PC-9 (cell line): ENCODE data around the gene LCA5. TPM values are rescaled to one million over a fixed set of nuclear protein-coding genes. Genes with fewer than 3 reads are reported as not detected.

Source experiments
- BruUV-seq: library from RNA; stranded (reverse); fragments of 400-500 nt; replicated peaks from 2 replicates; lab custom pipeline; 2021; lab: Mats Ljungman, UMichigan
- CTCF ChIA-PET: fragments of 300-600 bp; sonication (Branson Sonifier 250); formaldehyde crosslinking; loops from one replicate; lab custom pipeline; 2022; ENCODE audit warnings: antibody characterized with exemption; lab: Charles Lee
- POLR2A ChIA-PET: fragments of 300-600 bp; sonication (Branson Sonifier 250); formaldehyde crosslinking; loops from one replicate; lab custom pipeline; 2022; ENCODE audit warnings: antibody characterized with exemption; ENCODE audit not compliant: unreplicated experiment; lab: Charles Lee
- DNase-seq, 2 experiments: peaks; one replicate each; pipeline versions ENCODE4 v3.0.0 to v3.0.0-alpha.2; 2015 to 2022; ENCODE audit warnings: mixed read lengths in 1 of 2
- H2AFZ ChIP-seq: fragments of 200-600 bp; sonication (generic); 2 replicates; pipeline ENCODE4 v1.8.1; 2017; ENCODE audit warnings: antibody characterized with exemption
- H3F3A ChIP-seq: fragments of 200-600 bp; sonication (generic); 2 replicates; pipeline ENCODE4 v1.8.1; 2017; ENCODE audit warnings: antibody characterized with exemption, mild to moderate bottlenecking, low read depth; ENCODE audit not compliant: insufficient read depth
- H3K27ac ChIP-seq: fragments of 200-600 bp; sonication (generic); 2 replicates; pipeline ENCODE4 v1.6.1; 2016; ENCODE audit warnings: mixed run types
- H3K27me3 ChIP-seq: fragments of 200-600 bp; sonication (generic); 2 replicates; pipeline ENCODE4 v1.6.1; 2016; ENCODE audit warnings: low read depth, mixed run types; ENCODE audit not compliant: insufficient read depth
- H3K36me3 ChIP-seq: fragments of 200-600 bp; sonication (generic); 2 replicates; pipeline ENCODE4 v1.6.1; 2016; ENCODE audit warnings: low read depth, mixed run types
- H3K4me1 ChIP-seq: fragments of 200-600 bp; sonication (generic); replicated peaks from 2 replicates; pipeline ENCODE4 v1.6.1; 2016; ENCODE audit warnings: mixed run types; ENCODE audit not compliant: insufficient read depth
- H3K4me2 ChIP-seq: fragments of 200-600 bp; sonication (generic); 2 replicates; pipeline ENCODE4 v1.6.1; 2017; ENCODE audit warnings: mixed run types
- H3K4me3 ChIP-seq: fragments of 200-600 bp; sonication (generic); 2 replicates; pipeline ENCODE4 v1.6.1; 2016; ENCODE audit warnings: mixed run types
- H3K79me2 ChIP-seq: fragments of 200-600 bp; sonication (generic); 2 replicates; pipeline ENCODE4 v1.6.1; 2017; ENCODE audit warnings: low read depth, mixed run types
- H3K9me2 ChIP-seq: fragments of 200-600 bp; sonication (generic); 2 replicates; pipeline ENCODE4 v1.8.1; 2017; ENCODE audit warnings: mild to moderate bottlenecking; ENCODE audit not compliant: insufficient read depth
- H3K9me3 ChIP-seq: fragments of 200-600 bp; sonication (generic); 2 replicates; pipeline ENCODE4 v1.8.1; 2016; ENCODE audit warnings: low read depth; ENCODE audit not compliant: insufficient read depth
- H4K20me1 ChIP-seq: fragments of 200-600 bp; sonication (generic); 2 replicates; pipeline ENCODE4 v1.8.1; 2017; ENCODE audit not compliant: insufficient read depth
- EZH2 ChIP-seq: fragments of 200-600 bp; sonication (generic); IDR thresholded peaks from 2 replicates; pipeline ENCODE4 v1.8.0; 2017; ENCODE audit warnings: antibody characterized with exemption, low read depth
- intact Hi-C: fragments of 100-400 bp; cut with micrococcal nuclease; formaldehyde crosslinking; loops from one replicate; pipeline ENCODE4 v1.10.0; 2022; ENCODE audit not compliant: unreplicated experiment
- total RNA-seq: library from RNA; stranded (reverse); gene quantifications from 2 replicates; pipeline ENCODE4 v1.2.3, GENCODE V29; 2021
- TF ChIP-seq, protein P1 (sequence below): fragments of 200-600 bp; sonication (generic); conservative IDR thresholded peaks from 2 replicates; pipeline ENCODE4 v1.6.1; 2017; ENCODE audit warnings: mixed run types, antibody characterized with exemption, mild to moderate bottlenecking, moderate library complexity

The LCA5 gene
- total RNA-seq, 1 experiment from 2014 or later = 5.4 TPM

DNA sequence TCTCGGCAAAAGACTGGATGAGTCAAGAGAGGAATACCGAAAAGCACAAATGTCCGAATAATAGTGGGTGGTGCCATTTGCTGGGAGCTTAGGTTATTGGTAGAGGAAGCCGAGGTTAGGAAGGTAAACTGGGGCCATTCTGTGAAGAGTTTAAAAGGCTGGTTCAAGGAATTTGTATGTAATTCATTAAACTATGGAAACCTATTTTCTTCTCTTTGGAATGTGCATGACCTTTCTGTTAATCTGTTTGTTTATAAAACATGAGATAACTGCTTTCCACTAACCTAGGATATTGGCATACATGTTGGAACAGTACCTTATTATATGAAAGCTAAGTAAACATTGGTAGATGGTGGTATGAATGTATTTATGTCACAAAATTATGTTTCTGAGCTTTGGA is 71.8 kb downstream of the LCA5 start:
- Histone ChIP-seq H3K4me2 (no peak overlapping the region), H4K20me1 (no peaks in the 10 kb centered on the region), H3K27me3 (no peaks in the 10 kb centered on the region), H3K9me3 (no peaks in the 10 kb centered on the region; the same call in 1 of the 2 replicates), H3F3A (0 out of 2 replicates have a peak, but pooled peaks cover 8% of the 10 kb centered on the region), H2AFZ (no peak overlapping the region), H3K36me3 (no peaks in the 10 kb centered on the region), H3K4me1 (peaks cover 18% of the 10 kb centered on the region), H3K27ac (no peak overlapping the region), H3K9me2 (no peaks in the 10 kb centered on the region), H3K4me3 (no peak overlapping the region), H3K79me2 (no peaks in the 10 kb centered on the region)
- no peak for DNase-seq
- TF ChIP-seq, protein P1, sequence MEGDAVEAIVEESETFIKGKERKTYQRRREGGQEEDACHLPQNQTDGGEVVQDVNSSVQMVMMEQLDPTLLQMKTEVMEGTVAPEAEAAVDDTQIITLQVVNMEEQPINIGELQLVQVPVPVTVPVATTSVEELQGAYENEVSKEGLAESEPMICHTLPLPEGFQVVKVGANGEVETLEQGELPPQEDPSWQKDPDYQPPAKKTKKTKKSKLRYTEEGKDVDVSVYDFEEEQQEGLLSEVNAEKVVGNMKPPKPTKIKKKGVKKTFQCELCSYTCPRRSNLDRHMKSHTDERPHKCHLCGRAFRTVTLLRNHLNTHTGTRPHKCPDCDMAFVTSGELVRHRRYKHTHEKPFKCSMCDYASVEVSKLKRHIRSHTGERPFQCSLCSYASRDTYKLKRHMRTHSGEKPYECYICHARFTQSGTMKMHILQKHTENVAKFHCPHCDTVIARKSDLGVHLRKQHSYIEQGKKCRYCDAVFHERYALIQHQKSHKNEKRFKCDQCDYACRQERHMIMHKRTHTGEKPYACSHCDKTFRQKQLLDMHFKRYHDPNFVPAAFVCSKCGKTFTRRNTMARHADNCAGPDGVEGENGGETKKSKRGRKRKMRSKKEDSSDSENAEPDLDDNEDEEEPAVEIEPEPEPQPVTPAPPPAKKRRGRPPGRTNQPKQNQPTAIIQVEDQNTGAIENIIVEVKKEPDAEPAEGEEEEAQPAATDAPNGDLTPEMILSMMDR = no peak
- TF ChIP-seq EZH2 = no peak
- intact Hi-C loops = loop anchor here (5.0 kb wide), 2 partner anchors 72 to 247 kb away; partner anchors contain the start of gene LCA5
- POLR2A ChIA-PET = no interaction called here
- CTCF ChIA-PET = no interaction called here
- no TSS peak for BruUV-seq

DNA sequence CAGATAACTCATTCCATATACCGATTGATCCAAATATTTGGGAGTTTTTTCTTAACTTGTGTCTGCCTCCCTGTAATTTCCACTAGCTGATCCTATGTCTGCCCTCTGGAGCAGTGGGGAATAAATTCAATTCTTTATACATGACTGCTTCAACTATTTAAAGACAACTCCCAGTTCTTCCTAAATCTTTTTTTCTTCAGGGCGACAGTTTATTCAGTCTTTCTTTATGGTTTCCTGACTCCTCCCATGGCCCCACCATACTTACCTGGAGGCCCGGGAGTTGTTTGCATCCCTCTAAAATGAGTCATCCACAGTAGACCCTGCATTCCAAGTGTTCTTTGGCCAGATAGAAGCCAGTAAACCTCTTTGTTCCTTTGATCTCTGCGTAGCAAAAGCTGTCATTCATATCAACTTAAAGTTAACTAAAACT is 73.6 kb downstream of the LCA5 start:
- BruUV-seq = no TSS peak
- Histone ChIP-seq H3K79me2 (no peaks in the 10 kb centered on the region), H3K36me3 (no peaks in the 10 kb centered on the region), H3K27me3 (no peaks in the 10 kb centered on the region), H3K4me3 (no peak overlapping the region), H3K4me2 (peak overlapping the region; percentile 40; the same call in 1 of the 2 replicates), H2AFZ (no peak overlapping the region), H3K4me1 (peaks cover 18% of the 10 kb centered on the region), H3F3A (0 out of 2 replicates have a peak, but pooled peaks cover 8% of the 10 kb centered on the region), H3K9me2 (no peaks in the 10 kb centered on the region), H4K20me1 (no peaks in the 10 kb centered on the region), H3K9me3 (no peaks in the 10 kb centered on the region; the same call in 1 of the 2 replicates), H3K27ac (peak overlapping the region; percentile 31; the same call in 1 of the 2 replicates)
- DNase-seq = peak; percentile 74 to 79
- ChIA-PET POLR2A (interaction anchor here (0.6 kb wide), 2 partner anchors 81 to 388 kb away, joined by 9 to 12 read pairs; no protein-coding TSS in a partner anchor), CTCF (interaction anchor here (0.9 kb wide), 1 partner anchor 10 kb away, joined by 3 read pairs; no protein-coding TSS in a partner anchor)
- TF ChIP-seq, protein P1 = no peak
- no peak for TF ChIP-seq EZH2
- intact Hi-C loops = loop anchor here (1.0 to 5.0 kb wide), 2 partner anchors 161 to 230 kb away; no protein-coding TSS in a partner anchor

- Histone ChIP-seq H3K4me3 (no peak overlapping the region), H3K4me1 (peaks cover 18% of the 10 kb centered on the region), H4K20me1 (no peaks in the 10 kb centered on the region), H3K79me2 (no peaks in the 10 kb centered on the region), H3K4me2 (no peak overlapping the region), H3F3A (0 out of 2 replicates have a peak, but pooled peaks cover 8% of the 10 kb centered on the region), H3K27ac (no peak overlapping the region), H3K36me3 (no peaks in the 10 kb centered on the region), H3K9me2 (no peaks in the 10 kb centered on the region), H3K9me3 (no peaks in the 10 kb centered on the region; the same call in 1 of the 2 replicates), H2AFZ (no peak overlapping the region), H3K27me3 (no peaks in the 10 kb centered on the region)
- no TSS peak for BruUV-seq
- CTCF ChIA-PET = no interaction called here
- DNase-seq = no peak
- intact Hi-C loops = loop anchor here (5.0 kb wide), 1 partner anchor 159 kb away; no protein-coding TSS in a partner anchor
- no peak for TF ChIP-seq EZH2
- TF ChIP-seq, protein P1 = no peak
- POLR2A ChIA-PET = no interaction called here
Observed at GRCh38 chr6:79461205-79461604, 76.0 kb downstream of the LCA5 start.
